Choroid plexus epithelial cell (primary cell): ENCODE data around the gene ALOX5AP.

ENCODE experiments used
- DNase-seq: peaks from one replicate; pipeline ENCODE4 v3.0.0-alpha.2; 2010; ENCODE audit warnings: low read depth
- H3K4me3 ChIP-seq: 2 replicates; pipeline ENCODE4 v1.5.1; 2011; ENCODE audit warnings: low read depth, mild to moderate bottlenecking, control low read depth, low read length, moderate library complexity
- TF ChIP-seq, protein P1 (sequence below): conservative IDR thresholded peaks from 2 replicates; pipeline ENCODE4 v1.5.1; 2011; ENCODE audit warnings: low read depth, mild to moderate bottlenecking, control low read depth, inconsistent platforms, low read length, moderate library complexity

ALOX5AP gene

DNA sequence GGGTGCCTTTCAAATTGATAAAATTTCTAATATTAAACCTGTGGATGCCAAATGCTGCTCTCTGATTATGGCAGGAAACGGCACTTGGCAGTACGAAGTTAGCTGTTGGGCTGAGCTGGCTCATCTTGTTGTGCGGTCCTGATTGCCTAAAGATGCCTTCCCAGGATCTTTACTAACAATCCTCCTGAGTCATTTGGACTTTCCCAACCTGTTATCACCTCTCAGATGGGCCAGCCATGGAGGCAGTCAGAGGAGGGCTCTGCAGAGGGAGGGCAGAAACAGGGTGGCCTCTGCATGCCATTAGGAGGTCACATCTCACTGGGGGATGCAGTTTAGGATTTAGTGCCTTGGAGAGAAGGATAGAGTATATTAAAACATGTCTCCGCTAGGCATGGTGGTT is 27.3 kb downstream of the ALOX5AP start:
- no peak overlapping the region for H3K4me3 ChIP-seq
- peak; percentile 29 for DNase-seq
- TF ChIP-seq, protein P1, sequence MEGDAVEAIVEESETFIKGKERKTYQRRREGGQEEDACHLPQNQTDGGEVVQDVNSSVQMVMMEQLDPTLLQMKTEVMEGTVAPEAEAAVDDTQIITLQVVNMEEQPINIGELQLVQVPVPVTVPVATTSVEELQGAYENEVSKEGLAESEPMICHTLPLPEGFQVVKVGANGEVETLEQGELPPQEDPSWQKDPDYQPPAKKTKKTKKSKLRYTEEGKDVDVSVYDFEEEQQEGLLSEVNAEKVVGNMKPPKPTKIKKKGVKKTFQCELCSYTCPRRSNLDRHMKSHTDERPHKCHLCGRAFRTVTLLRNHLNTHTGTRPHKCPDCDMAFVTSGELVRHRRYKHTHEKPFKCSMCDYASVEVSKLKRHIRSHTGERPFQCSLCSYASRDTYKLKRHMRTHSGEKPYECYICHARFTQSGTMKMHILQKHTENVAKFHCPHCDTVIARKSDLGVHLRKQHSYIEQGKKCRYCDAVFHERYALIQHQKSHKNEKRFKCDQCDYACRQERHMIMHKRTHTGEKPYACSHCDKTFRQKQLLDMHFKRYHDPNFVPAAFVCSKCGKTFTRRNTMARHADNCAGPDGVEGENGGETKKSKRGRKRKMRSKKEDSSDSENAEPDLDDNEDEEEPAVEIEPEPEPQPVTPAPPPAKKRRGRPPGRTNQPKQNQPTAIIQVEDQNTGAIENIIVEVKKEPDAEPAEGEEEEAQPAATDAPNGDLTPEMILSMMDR, result no peak

DNA sequence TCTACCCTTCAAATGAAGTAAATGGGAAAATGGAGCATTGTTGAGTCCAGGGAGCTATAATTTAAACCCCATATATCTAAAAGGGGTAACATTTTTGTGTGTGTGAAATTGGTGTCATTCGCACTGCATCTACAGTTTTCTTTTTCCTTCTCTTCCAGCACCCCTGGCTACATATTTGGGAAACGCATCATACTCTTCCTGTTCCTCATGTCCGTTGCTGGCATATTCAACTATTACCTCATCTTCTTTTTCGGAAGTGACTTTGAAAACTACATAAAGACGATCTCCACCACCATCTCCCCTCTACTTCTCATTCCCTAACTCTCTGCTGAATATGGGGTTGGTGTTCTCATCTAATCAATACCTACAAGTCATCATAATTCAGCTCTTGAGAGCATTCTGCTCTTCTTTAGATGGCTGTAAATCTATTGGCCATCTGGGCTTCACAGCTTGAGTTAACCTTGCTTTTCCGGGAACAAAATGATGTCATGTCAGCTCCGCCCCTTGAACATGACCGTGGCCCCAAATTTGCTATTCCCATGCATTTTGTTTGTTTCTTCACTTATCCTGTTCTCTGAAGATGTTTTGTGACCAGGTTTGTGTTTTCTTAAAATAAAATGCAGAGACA is 28.6 kb downstream of the ALOX5AP start:
- no peak overlapping the region for H3K4me3 ChIP-seq
- DNase-seq, result peak; percentile 33
- TF ChIP-seq, protein P1, result no peak

- TF ChIP-seq, protein P1, result no peak
- DNase-seq, result no peak
- H3K4me3 ChIP-seq, result no peak overlapping the region
Observed at GRCh38 chr13:30766231-30766630, 30.9 kb downstream of the ALOX5AP start.

DNA sequence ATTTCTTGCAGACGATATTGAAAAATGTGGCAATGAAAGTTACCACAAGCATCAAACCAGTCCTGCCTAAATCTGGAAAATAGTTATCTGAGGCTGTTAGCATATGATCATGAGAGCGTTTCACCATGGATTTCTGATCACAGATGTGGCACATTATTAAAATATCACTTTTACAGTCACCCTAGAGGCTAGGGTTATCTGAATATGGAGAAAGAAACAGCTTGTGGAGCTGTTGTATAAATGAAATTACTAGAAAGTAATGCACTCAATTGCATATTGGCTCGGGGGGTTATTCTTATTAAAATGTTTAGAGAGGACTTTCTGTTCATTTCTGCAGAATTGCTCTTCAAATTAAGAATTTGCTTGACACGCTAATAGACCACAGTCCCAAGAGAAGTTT is 35.6 kb downstream of the ALOX5AP start:
- no peak for DNase-seq
- TF ChIP-seq, protein P1, result no peak

GRCh38 chr13:30773561-30773960 is 38.2 kb downstream of the ALOX5AP start:
- no peak overlapping the region for H3K4me3 ChIP-seq
- DNase-seq, result no peak
- TF ChIP-seq, protein P1, result no peak

More for the DNA sequence above, 35.6 kb downstream of the ALOX5AP start:
- no peak overlapping the region for H3K4me3 ChIP-seq

GRCh38 chr13:30774214-30774730 is 38.9 kb downstream of the ALOX5AP start:
- no peak for DNase-seq
- no peak overlapping the region for H3K4me3 ChIP-seq
- TF ChIP-seq, protein P1, result no peak

GRCh38 chr13:30776661-30777060 is 41.3 kb downstream of the ALOX5AP start:
- no peak for DNase-seq
- H3K4me3 ChIP-seq, result no peak overlapping the region
- TF ChIP-seq, protein P1, result no peak
